DND-41 (cell line): ENCODE measurements around the gene NEDD9.

ENCODE experiments used
- ATAC-seq: fragments of 200-7000 bp; cut with Tn5 transposase; 3 replicates; pipeline ENCODE4 v1.9.1; 2021; ENCODE audit warnings: low read depth; ENCODE audit not compliant: insufficient read depth
- DNase-seq: peaks from one replicate; pipeline ENCODE4 v3.0.0-alpha.2; 2020
- H2AFZ ChIP-seq: 2 replicates; pipeline ENCODE4 v1.6.0; 2012; ENCODE audit warnings: low read depth, low read length
- H3K27ac ChIP-seq: 2 replicates; pipeline ENCODE4 v1.5.1; 2012; ENCODE audit warnings: low read length, inconsistent platforms
- H3K27me3 ChIP-seq: fragments of 200-600 bp; sonication (generic); 2 replicates; pipeline ENCODE4 v1.6.0; 2012; ENCODE audit warnings: low read length, mild to moderate bottlenecking, inconsistent platforms; ENCODE audit not compliant: insufficient read depth, poor library complexity
- H3K36me3 ChIP-seq: 2 replicates; pipeline ENCODE4 v1.5.1; 2012; ENCODE audit warnings: low read length, inconsistent platforms; ENCODE audit not compliant: insufficient read depth
- H3K4me1 ChIP-seq: 2 replicates; pipeline ENCODE4 v1.5.1; 2012; ENCODE audit warnings: mild to moderate bottlenecking, low read length; ENCODE audit not compliant: insufficient read depth
- H3K4me2 ChIP-seq: 2 replicates; pipeline ENCODE4 v1.6.0; 2012; ENCODE audit warnings: mild to moderate bottlenecking, moderate library complexity, low read length, inconsistent platforms; ENCODE audit not compliant: insufficient read depth
- H3K4me3 ChIP-seq, 2 experiments: fragments of 200-600 bp in 1 of 2; shearing (Covaris generic) in 1 of 2; 2 replicates each; pipeline ENCODE4 v1.5.1; 2012 to 2016; ENCODE audit warnings: inconsistent platforms in 2 of 2, low read length in 2 of 2, mild to moderate bottlenecking in 2 of 2, low read depth in 1 of 2, moderate library complexity in 1 of 2
- H3K79me2 ChIP-seq: 2 replicates; pipeline ENCODE4 v1.6.0; 2012; ENCODE audit warnings: low read length, inconsistent platforms; ENCODE audit not compliant: insufficient read depth
- H3K9ac ChIP-seq: 2 replicates; pipeline ENCODE4 v1.6.0; 2012; ENCODE audit warnings: low read depth, mild to moderate bottlenecking, inconsistent platforms, low read length, moderate library complexity
- H3K9me3 ChIP-seq: 2 replicates; pipeline ENCODE4 v1.5.1; 2012; ENCODE audit warnings: low read length, moderate library complexity, mild to moderate bottlenecking, inconsistent platforms; ENCODE audit not compliant: insufficient read depth, severe bottlenecking
- H4K20me1 ChIP-seq: 2 replicates; pipeline ENCODE4 v1.6.0; 2012; ENCODE audit warnings: low read length; ENCODE audit not compliant: insufficient read depth
- EZH2 ChIP-seq: IDR thresholded peaks from 3 replicates; pipeline ENCODE4 v1.6.1; 2012; ENCODE audit warnings: borderline replicate concordance, low read depth, mild to moderate bottlenecking, moderate library complexity, low read length, inconsistent platforms; ENCODE audit not compliant: severe bottlenecking
- TF ChIP-seq, protein P1 (sequence below): IDR thresholded peaks from 2 replicates; pipeline ENCODE4 v1.5.1; 2012; ENCODE audit warnings: borderline replicate concordance, low read length, moderate library complexity, mild to moderate bottlenecking; ENCODE audit not compliant: poor library complexity, severe bottlenecking; ENCODE audit errors: extremely low read depth

NEDD9 gene

DNA sequence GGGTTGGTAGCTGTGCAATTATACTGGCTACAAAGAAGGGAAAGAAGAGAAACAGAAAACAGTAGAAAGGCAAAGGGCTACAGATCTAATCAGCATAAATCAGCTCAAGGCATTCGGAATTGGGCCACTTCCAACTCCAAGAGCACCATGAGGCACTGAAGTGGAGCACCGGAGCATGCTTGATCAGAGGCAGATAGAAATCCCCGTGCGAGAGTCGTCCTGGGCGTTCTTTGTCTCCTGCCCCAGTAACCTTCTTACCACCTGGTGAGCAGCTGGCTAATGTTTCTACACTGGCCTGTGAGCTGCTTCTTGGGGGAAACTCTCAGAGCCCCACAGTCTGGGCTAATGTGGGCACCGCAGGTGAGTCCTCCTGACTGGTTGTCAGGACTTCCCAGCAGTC lies 16.7 kb downstream of the NEDD9 start:
- Histone ChIP-seq H3K4me3 (no peak overlapping the region), H3K27me3 (no peaks in the 10 kb centered on the region), H3K4me1 (peaks cover 15% of the 10 kb centered on the region), H3K9ac (no peak overlapping the region), H3K9me3 (no peaks in the 10 kb centered on the region), H3K4me2 (no peak overlapping the region), H3K27ac (no peak overlapping the region), H3K36me3 (no peaks in the 10 kb centered on the region), H2AFZ (no peak overlapping the region), H4K20me1 (no peaks in the 10 kb centered on the region), H3K79me2 (no peaks in the 10 kb centered on the region)
- ATAC-seq (no peak), DNase-seq (no peak)
- TF ChIP-seq EZH2: no peak
- TF ChIP-seq, protein P1, sequence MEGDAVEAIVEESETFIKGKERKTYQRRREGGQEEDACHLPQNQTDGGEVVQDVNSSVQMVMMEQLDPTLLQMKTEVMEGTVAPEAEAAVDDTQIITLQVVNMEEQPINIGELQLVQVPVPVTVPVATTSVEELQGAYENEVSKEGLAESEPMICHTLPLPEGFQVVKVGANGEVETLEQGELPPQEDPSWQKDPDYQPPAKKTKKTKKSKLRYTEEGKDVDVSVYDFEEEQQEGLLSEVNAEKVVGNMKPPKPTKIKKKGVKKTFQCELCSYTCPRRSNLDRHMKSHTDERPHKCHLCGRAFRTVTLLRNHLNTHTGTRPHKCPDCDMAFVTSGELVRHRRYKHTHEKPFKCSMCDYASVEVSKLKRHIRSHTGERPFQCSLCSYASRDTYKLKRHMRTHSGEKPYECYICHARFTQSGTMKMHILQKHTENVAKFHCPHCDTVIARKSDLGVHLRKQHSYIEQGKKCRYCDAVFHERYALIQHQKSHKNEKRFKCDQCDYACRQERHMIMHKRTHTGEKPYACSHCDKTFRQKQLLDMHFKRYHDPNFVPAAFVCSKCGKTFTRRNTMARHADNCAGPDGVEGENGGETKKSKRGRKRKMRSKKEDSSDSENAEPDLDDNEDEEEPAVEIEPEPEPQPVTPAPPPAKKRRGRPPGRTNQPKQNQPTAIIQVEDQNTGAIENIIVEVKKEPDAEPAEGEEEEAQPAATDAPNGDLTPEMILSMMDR: no peak

DNA sequence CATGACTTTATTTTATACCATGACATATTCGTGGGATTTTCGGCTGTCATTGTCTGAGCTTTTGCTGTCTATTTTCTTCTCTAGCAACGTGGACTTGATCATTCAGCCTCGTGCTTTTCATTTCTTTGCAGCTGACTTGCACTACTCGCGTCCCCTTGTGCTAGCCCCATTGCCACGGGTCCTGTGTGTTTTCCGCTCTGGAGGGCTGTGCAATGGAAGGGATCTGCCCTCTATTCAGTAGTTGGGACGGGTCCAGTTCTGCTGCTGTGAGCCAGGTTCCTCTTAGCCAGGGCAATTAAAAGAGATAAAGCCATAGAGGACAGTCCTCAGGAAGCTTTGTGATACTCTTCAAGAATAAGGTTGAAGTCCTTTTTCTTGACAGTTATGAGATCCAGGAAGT lies 17.6 kb downstream of the NEDD9 start:
- Histone ChIP-seq H3K27ac (no peak overlapping the region), H3K27me3 (no peaks in the 10 kb centered on the region), H3K36me3 (no peaks in the 10 kb centered on the region), H4K20me1 (no peaks in the 10 kb centered on the region), H3K4me2 (no peak overlapping the region), H3K79me2 (no peaks in the 10 kb centered on the region), H2AFZ (no peak overlapping the region), H3K9me3 (no peaks in the 10 kb centered on the region), H3K9ac (no peak overlapping the region), H3K4me1 (peaks cover 17% of the 10 kb centered on the region), H3K4me3 (no peak overlapping the region)
- TF ChIP-seq EZH2: no peak
- TF ChIP-seq, protein P1: no peak
- DNase-seq: no peak
- ATAC-seq: no peak

DNA sequence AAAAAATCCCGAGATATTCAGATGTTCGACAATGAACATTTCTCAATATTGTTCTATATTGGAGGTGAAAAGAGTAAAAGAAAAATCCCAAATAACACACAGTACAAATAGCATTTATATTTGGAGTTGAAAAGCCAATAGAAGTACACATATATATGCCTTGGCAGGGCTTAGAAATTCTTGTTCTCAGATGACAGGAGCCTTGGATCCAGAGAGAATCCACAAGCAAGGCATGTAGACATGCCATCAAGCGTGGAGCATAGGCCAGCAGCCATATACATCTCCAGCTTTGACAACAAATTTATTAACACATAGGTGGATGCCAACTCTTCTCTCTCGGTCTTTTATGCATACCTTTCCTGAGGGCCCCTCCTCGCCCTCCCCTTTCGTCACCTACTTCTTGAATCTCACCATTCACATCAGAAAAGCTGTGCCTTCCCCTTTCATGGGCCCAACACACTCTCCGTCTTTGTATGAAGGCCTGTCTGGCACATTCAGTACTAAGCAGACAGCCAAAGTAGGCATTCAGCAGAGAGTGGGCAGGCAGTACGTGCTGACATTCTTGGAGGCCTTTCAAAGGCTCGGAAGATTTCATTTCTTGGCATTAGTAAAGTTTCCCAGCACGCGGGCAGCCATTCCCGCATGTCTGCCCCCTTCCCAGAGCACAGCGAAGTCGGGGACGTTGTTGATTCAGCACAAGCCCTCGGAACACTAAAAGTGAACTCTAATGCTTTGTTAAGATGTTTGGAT lies 18.2 kb downstream of the NEDD9 start:
- no peak for TF ChIP-seq EZH2
- TF ChIP-seq, protein P1: no peak
- no peak for DNase-seq
- no peak overlapping the region for H3K27ac ChIP-seq
- no peak overlapping the region for H3K9ac ChIP-seq
- H2AFZ ChIP-seq: no peak overlapping the region
- ATAC-seq: no peak
- H3K4me2 ChIP-seq: no peak overlapping the region
- H3K79me2 ChIP-seq: no peaks in the 10 kb centered on the region
- H3K4me1 ChIP-seq: peaks cover 17% of the 10 kb centered on the region
- H4K20me1 ChIP-seq: no peaks in the 10 kb centered on the region
- H3K27me3 ChIP-seq: no peaks in the 10 kb centered on the region
- no peak overlapping the region for H3K4me3 ChIP-seq
- no peaks in the 10 kb centered on the region for H3K36me3 ChIP-seq
- H3K9me3 ChIP-seq: no peaks in the 10 kb centered on the region
